Measurements from ENCODE around the gene ANKRD60.

DNA sequence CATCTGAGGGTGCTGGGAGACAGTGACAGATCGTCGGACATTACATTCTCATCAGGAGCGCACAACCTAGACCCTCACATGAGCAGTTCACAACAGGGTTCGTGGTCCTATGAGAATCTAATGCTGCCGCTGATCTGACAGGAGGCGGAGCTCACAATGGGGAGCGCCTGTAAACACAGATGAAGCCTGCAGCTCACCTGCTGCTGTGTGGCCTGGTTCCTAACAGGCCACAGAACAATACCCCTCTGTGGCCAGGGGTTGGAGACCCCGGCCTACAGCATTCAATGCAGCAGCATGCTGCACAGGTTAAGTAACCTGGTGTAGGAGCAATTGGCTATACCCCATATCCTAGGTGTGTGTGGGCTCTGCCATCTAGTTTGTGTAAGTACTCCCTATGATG lies 19.5 kb downstream of the ANKRD60 start:
- TF ChIP-seq, protein P1, sequence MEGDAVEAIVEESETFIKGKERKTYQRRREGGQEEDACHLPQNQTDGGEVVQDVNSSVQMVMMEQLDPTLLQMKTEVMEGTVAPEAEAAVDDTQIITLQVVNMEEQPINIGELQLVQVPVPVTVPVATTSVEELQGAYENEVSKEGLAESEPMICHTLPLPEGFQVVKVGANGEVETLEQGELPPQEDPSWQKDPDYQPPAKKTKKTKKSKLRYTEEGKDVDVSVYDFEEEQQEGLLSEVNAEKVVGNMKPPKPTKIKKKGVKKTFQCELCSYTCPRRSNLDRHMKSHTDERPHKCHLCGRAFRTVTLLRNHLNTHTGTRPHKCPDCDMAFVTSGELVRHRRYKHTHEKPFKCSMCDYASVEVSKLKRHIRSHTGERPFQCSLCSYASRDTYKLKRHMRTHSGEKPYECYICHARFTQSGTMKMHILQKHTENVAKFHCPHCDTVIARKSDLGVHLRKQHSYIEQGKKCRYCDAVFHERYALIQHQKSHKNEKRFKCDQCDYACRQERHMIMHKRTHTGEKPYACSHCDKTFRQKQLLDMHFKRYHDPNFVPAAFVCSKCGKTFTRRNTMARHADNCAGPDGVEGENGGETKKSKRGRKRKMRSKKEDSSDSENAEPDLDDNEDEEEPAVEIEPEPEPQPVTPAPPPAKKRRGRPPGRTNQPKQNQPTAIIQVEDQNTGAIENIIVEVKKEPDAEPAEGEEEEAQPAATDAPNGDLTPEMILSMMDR (IDR thresholded peaks at IDR 0.05; ENCODE audit: poor library complexity) = no peak
- TF ChIP-seq EZH2phosphoT487 (IDR thresholded peaks at IDR 0.05; ENCODE audit: low read depth, severe bottlenecking, unreplicated experiment) = no peak
- TF ChIP-seq EZH2 (IDR thresholded peaks at IDR 0.05; ENCODE audit: borderline replicate concordance) = no peak
